SU-DHL-6 (cell line): ENCODE results near the gene KRTAP10-5.

ENCODE experiments used
- H2AFZ ChIP-seq: fragments of 200-600 bp; sonication (generic); 2 replicates; pipeline ENCODE4 v1.6.1; 2014; ENCODE audit warnings: low read depth, mild to moderate bottlenecking, moderate library complexity, mixed read lengths, antibody characterized with exemption, low read length; ENCODE audit not compliant: severe bottlenecking
- H3F3A ChIP-seq: fragments of 200-600 bp; shearing (Covaris generic); 2 replicates; pipeline ENCODE4 v1.6.0; 2016; ENCODE audit warnings: antibody characterized with exemption, mild to moderate bottlenecking; ENCODE audit not compliant: insufficient read depth
- H3K27ac ChIP-seq: fragments of 200-600 bp; sonication (generic); 2 replicates; pipeline ENCODE4 v1.5.1; 2016; ENCODE audit warnings: low read depth, mild to moderate bottlenecking, low read length, moderate library complexity, mixed read lengths
- H3K27me3 ChIP-seq: fragments of 200-600 bp; sonication (generic), shearing (Covaris generic); 2 replicates; pipeline ENCODE4 v1.6.0; 2014; ENCODE audit warnings: mild to moderate bottlenecking, low read length
- H3K36me3 ChIP-seq: fragments of 200-600 bp; sonication (generic); 2 replicates; pipeline ENCODE4 v1.6.1; 2014; ENCODE audit warnings: mild to moderate bottlenecking, low read length, mixed read lengths
- H3K4me2 ChIP-seq: fragments of 300-600, 200-600 bp; shearing (Covaris generic), sonication (generic); 2 replicates; pipeline ENCODE4 v1.6.0; 2014; ENCODE audit warnings: low read length, low read depth, mild to moderate bottlenecking; ENCODE audit not compliant: poor library complexity, severe bottlenecking
- H3K4me3 ChIP-seq: fragments of 200-600 bp; sonication (generic); 2 replicates; pipeline ENCODE4 v1.5.1; 2014; ENCODE audit warnings: antibody characterized with exemption, low read length, mild to moderate bottlenecking, mixed read lengths; ENCODE audit not compliant: insufficient read depth, poor library complexity, severe bottlenecking
- H3K79me2 ChIP-seq: fragments of 200-600 bp; sonication (generic); 2 replicates; pipeline ENCODE4 v1.6.1; 2014; ENCODE audit warnings: mild to moderate bottlenecking, low read length, moderate library complexity; ENCODE audit not compliant: insufficient read depth
- H3K9ac ChIP-seq: fragments of 200-600 bp; sonication (generic); 2 replicates; pipeline ENCODE4 v1.7.0; 2014; ENCODE audit warnings: mild to moderate bottlenecking, low read length
- H3K9me2 ChIP-seq: fragments of 200-600 bp; sonication (generic); replicated peaks from 2 replicates; pipeline ENCODE4 v1.6.1; 2014; ENCODE audit warnings: low read length; ENCODE audit not compliant: insufficient read depth
- H3K9me3 ChIP-seq: fragments of 200-600 bp; sonication (generic); 2 replicates; pipeline ENCODE4 v1.6.1; 2014; ENCODE audit warnings: low read length, mixed read lengths; ENCODE audit not compliant: insufficient read depth
- H4K20me1 ChIP-seq: fragments of 200-600 bp; sonication (generic); 2 replicates; pipeline ENCODE4 v1.6.1; 2014; ENCODE audit warnings: low read depth, mild to moderate bottlenecking, antibody characterized with exemption, low read length, moderate library complexity, mixed read lengths
- EZH2phosphoT487 ChIP-seq: fragments of 200-600 bp; sonication (generic), shearing (Covaris generic); conservative IDR thresholded peaks from 2 replicates; pipeline ENCODE4 v1.6.1; 2018; ENCODE audit warnings: mild to moderate bottlenecking, antibody characterized with exemption, low read length, moderate library complexity, mixed read lengths
- TF ChIP-seq, protein P1 (sequence below): fragments of 200-600 bp; sonication (generic); IDR thresholded peaks from one replicate; pipeline ENCODE4 v1.5.1; 2017; ENCODE audit warnings: antibody characterized with exemption, mild to moderate bottlenecking, low read length, moderate library complexity; ENCODE audit not compliant: insufficient read depth, poor library complexity, severe bottlenecking

Gene KRTAP10-5

DNA sequence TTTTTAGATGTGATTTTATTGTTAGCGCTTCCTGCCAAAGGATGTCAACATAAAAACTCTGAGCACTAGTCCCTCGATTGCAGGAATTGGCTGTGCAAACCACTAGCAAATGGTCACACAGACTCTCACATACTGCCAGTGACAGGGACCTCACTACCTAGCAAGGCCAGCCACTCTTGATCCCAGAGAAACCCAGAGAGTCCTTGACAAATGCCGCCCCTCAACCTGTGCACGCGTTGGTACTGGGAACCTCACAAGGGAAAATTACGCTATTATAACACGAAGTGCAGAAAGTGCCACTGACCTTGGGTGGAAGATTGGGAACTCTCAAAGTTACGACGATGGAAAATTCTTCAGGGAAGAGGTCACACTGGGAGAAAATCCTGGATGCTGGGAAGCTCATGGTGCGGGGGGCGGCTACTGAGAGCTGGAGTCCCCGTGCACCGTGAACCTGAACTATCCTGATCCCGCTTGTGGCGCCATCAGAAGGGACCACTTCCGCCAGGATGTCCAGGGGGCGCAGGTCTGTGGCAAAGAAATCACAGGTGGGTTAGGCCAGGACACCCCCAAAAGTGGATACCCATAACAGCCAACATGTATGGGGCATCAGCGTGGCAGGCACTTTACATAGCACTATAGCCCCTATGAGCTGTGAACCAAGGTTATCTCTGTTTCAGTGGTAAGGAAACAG, 12.8 kb downstream of the KRTAP10-5 start:
- Histone ChIP-seq H3K9me2 (no peaks in the 10 kb centered on the region), H3F3A (no peaks in the 10 kb centered on the region), H3K4me2 (no peak overlapping the region), H3K4me3 (no peak overlapping the region), H4K20me1 (no peaks in the 10 kb centered on the region), H3K9ac (no peak overlapping the region), H3K9me3 (no peaks in the 10 kb centered on the region), H3K27ac (no peak overlapping the region), H2AFZ (no peak overlapping the region), H3K79me2 (no peaks in the 10 kb centered on the region), H3K36me3 (no peaks in the 10 kb centered on the region), H3K27me3 (no peaks in the 10 kb centered on the region)
- TF ChIP-seq, protein P1, sequence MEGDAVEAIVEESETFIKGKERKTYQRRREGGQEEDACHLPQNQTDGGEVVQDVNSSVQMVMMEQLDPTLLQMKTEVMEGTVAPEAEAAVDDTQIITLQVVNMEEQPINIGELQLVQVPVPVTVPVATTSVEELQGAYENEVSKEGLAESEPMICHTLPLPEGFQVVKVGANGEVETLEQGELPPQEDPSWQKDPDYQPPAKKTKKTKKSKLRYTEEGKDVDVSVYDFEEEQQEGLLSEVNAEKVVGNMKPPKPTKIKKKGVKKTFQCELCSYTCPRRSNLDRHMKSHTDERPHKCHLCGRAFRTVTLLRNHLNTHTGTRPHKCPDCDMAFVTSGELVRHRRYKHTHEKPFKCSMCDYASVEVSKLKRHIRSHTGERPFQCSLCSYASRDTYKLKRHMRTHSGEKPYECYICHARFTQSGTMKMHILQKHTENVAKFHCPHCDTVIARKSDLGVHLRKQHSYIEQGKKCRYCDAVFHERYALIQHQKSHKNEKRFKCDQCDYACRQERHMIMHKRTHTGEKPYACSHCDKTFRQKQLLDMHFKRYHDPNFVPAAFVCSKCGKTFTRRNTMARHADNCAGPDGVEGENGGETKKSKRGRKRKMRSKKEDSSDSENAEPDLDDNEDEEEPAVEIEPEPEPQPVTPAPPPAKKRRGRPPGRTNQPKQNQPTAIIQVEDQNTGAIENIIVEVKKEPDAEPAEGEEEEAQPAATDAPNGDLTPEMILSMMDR = no peak

DNA sequence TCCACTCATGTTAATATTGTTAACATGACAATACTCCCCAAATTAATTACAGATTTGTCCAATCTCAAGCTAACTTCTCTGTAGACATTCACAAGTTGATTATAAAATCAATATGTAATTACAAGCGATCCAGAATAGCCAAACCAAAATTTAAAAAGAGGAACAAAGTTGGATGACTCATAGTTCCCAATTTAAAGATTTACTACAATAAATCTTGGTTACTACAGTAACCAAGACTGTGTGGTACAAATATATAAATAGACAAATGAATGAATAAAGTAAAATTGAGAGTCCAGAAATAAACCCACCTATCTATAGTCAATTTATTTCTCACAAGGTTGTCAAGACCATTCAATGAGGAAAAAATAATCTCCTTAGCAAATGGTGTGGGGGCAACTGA, 14.0 kb downstream of the KRTAP10-5 start:
- no peaks in the 10 kb centered on the region for H3K27me3 ChIP-seq
- no peaks in the 10 kb centered on the region for H3K79me2 ChIP-seq
- H3K9ac ChIP-seq = no peak overlapping the region
- H3K9me2 ChIP-seq = no peaks in the 10 kb centered on the region
- no peaks in the 10 kb centered on the region for H3K36me3 ChIP-seq
- H2AFZ ChIP-seq = no peak overlapping the region
- no peak overlapping the region for H3K27ac ChIP-seq
- H3K4me2 ChIP-seq = no peak overlapping the region
- no peak for TF ChIP-seq EZH2phosphoT487
- TF ChIP-seq, protein P1 = no peak
- no peaks in the 10 kb centered on the region for H4K20me1 ChIP-seq
- H3K9me3 ChIP-seq = no peaks in the 10 kb centered on the region
- H3K4me3 ChIP-seq = no peak overlapping the region
- H3F3A ChIP-seq = no peaks in the 10 kb centered on the region

DNA sequence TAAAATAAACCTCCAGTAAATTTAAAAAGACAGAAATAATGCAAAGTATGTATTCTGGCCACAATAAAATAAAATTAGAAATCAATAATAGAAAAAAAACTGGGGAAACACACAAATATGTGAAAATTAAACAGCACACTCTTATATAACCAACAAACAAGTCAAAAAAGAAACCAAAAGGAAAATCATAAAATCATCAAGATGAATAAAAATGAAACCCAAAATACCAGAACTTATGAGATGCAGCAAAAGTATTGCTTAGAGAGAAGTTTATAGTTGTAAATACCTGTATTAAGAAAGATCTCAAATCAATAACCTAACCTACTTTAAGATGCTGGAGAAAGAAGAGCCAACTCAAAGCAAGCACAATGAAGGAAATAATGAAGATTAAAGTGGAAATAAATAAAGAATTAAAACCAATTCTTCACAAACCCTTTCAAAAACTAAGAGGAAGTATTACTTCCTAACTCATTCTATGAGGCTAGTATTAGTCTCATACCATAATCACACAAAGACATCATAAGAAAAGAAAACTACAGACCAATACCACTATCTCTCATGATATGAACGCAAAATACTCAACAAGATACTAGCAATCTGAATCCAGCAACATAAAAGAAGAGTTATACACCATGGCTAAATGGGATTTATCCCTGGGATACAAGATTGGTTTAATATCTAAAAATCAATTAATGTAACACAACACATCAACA, 15.4 kb downstream of the KRTAP10-5 start:
- Histone ChIP-seq H3K27ac (no peak overlapping the region), H3K4me2 (no peak overlapping the region)

More for the DNA sequence above, 15.4 kb downstream of the KRTAP10-5 start:
- Histone ChIP-seq H3K27me3 (no peaks in the 10 kb centered on the region), H3K9me2 (no peaks in the 10 kb centered on the region), H3K9ac (no peak overlapping the region), H3K9me3 (no peaks in the 10 kb centered on the region), H3K4me3 (no peak overlapping the region), H3F3A (no peaks in the 10 kb centered on the region), H2AFZ (no peak overlapping the region), H3K36me3 (no peaks in the 10 kb centered on the region), H4K20me1 (no peaks in the 10 kb centered on the region), H3K79me2 (no peaks in the 10 kb centered on the region)
- TF ChIP-seq, protein P1 = no peak
- no peak for TF ChIP-seq EZH2phosphoT487
